Motor neuron (in vitro differentiated cells): ENCODE data around the gene IFITM1. TPM values are rescaled to one million over a fixed set of nuclear protein-coding genes. Genes with fewer than 3 reads are reported as not detected.
"Not testable (repeated sequence)": the region's sequence is repeated elsewhere in the genome, so short reads cannot be mapped to it uniquely, and the experiment has no call there.

Source experiments
- ATAC-seq, 8 experiments: fragments of 200-7000 bp; cut with Tn5 transposase; replicated peaks in 6 of 8; 2 replicates each; pipeline ENCODE4 v1.8.0; 2021; ENCODE audit warnings: mild to moderate bottlenecking in 8 of 8, moderate library complexity in 8 of 8
- H3K27ac ChIP-seq, 2 donors: fragments of 250-450 bp; sonication (Bioruptor Pico); 2 replicates each; pipeline ENCODE4 v1.9.0; 2021; ENCODE audit warnings: antibody characterized with exemption in 2 of 2, mild to moderate bottlenecking in 2 of 2, moderate library complexity in 1 of 2
- H3K4me1 ChIP-seq, 2 donors: fragments of 250-450 bp; sonication (Bioruptor Pico); replicated peaks in 1 of 2; 2 replicates each; pipeline ENCODE4 v1.6.1; 2021; ENCODE audit warnings: antibody characterized with exemption in 2 of 2, mild to moderate bottlenecking in 2 of 2, moderate library complexity in 1 of 2
- H3K4me3 ChIP-seq, 5 donors: fragments of 250-450 bp; sonication (Bioruptor Pico); 2 replicates each; pipeline ENCODE4 v1.9.0; 2021; ENCODE audit warnings: antibody characterized with exemption in 5 of 5, mild to moderate bottlenecking in 5 of 5, moderate library complexity in 4 of 5
- WGBS, 10 experiments: fragments of 450-650 bp; shearing (Covaris generic); methylation state at CpG; one replicate each; pipeline ENCODE4 v1.0.0; 2022; 5-methylcytosine and 5-hydroxymethylcytosine counted together
- in situ Hi-C, 9 experiments: fragments of 400-800 bp; cut with MboI; loops; one replicate each; pipeline ENCODE4 v1.15.0; 2021; ENCODE audit warnings: low sequenced_read_pairs in 9 of 9, low pct_unique_long_range_greater_than_20kb in 2 of 9; ENCODE audit not compliant: unreplicated experiment in 9 of 9
- total RNA-seq, 8 experiments: library from RNA; unstranded; fragments of 300-600 nt; gene quantifications; 2 replicates each; pipeline versions ENCODE4 v1.2.3 to v1.2.4, GENCODE V29; 2022

The IFITM1 gene
- total RNA-seq, 8 experiments from 2014 or later, result 0.16 to 1,915 (median 317) TPM; not detected in 3

GRCh38 chr11:325796-326591 is 12.2 kb downstream of the IFITM1 start:
- peaks cover 10 to 18% of the 10 kb centered on the region in 2 donors for H3K4me1 ChIP-seq
- 83 to 100% (median 92%) methylated on average over 1 to 17 of the region's 30 CpGs; no CpG with 5 or more reads in 3 of the 10 experiments for WGBS, 10 experiments
- no peak overlapping the region for H3K4me3 ChIP-seq
- in situ Hi-C loops, result no loop called here
- ATAC-seq, result peak in 1 of 8 experiments; percentile 15
- no peak overlapping the region for H3K27ac ChIP-seq

- WGBS, 10 experiments, result 20 to 75% (median 33%) methylated on average over 1 to 2 of the region's 6 CpGs; no CpG with 5 or more reads in 7 of the 10 experiments
- H3K4me1 ChIP-seq, result peaks cover 10 to 18% of the 10 kb centered on the region in 2 donors
- no peak overlapping the region for H3K4me3 ChIP-seq
- ATAC-seq, result no peak
- no peak overlapping the region for H3K27ac ChIP-seq
- in situ Hi-C loops, result no loop called here
These were observed 12.7 kb downstream of the IFITM1 start for GRCh38 chr11:326592-326841.

GRCh38 chr11:326842-327580 is 13.2 kb downstream of the IFITM1 start:
- Histone ChIP-seq H3K4me3 (no peak overlapping the region), H3K27ac (no peak overlapping the region), H3K4me1 (peaks cover 10 to 18% of the 10 kb centered on the region in 2 donors)
- in situ Hi-C loops, result no loop called here
- 60 to 100% (median 90%) methylated on average over 1 to 4 of the region's 19 CpGs; no CpG with 5 or more reads in 4 of the 10 experiments for WGBS, 10 experiments
- ATAC-seq, result peak in 1 of 8 experiments; percentile 18

GRCh38 chr11:327581-327923 is 13.7 kb downstream of the IFITM1 start:
- ATAC-seq, result no peak
- 87 to 100% (median 92%) methylated on average over 2 to 3 of the region's 3 CpGs; no CpG with 5 or more reads in 4 of the 10 experiments for WGBS, 10 experiments
- in situ Hi-C loops, result no loop called here
- no peak overlapping the region for H3K27ac ChIP-seq
- peaks cover 10 to 18% of the 10 kb centered on the region in 2 donors for H3K4me1 ChIP-seq
- no peak overlapping the region for H3K4me3 ChIP-seq

- ATAC-seq, result no peak
- no peak overlapping the region for H3K4me3 ChIP-seq
- peaks cover 10 to 18% of the 10 kb centered on the region in 2 donors for H3K4me1 ChIP-seq
- in situ Hi-C loops, result no loop called here
- 94 to 100% (median 100%) methylated on average over 1 to 8 of the region's 13 CpGs; no CpG with 5 or more reads in 4 of the 10 experiments for WGBS, 10 experiments
- no peak overlapping the region for H3K27ac ChIP-seq
These were observed 14.2 kb downstream of the IFITM1 start for GRCh38 chr11:328012-328411.

GRCh38 chr11:328516-329100 is 14.8 kb downstream of the IFITM1 start:
- peaks cover 11 to 18% of the 10 kb centered on the region in 2 donors for H3K4me1 ChIP-seq
- H3K27ac ChIP-seq, H3K4me3 ChIP-seq, ATAC-seq, in situ Hi-C loops: not testable (repeated sequence)
- 71 to 100% (median 90%) methylated on average over 3 to 11 of the region's 15 CpGs for WGBS, 10 experiments

- in situ Hi-C loops, result no loop called here
These were observed 16.0 kb downstream of the IFITM1 start for GRCh38 chr11:329886-330253.

GRCh38 chr11:330307-330693 is 16.5 kb downstream of the IFITM1 start:
- WGBS, 10 experiments, result 77 to 100% (median 80%) methylated on average over 1 to 8 of the region's 14 CpGs; no CpG with 5 or more reads in 5 of the 10 experiments
- Histone ChIP-seq H3K4me3 (no peak overlapping the region), H3K27ac (no peak overlapping the region), H3K4me1 (peaks cover 10 to 24% of the 10 kb centered on the region in 2 donors)
- ATAC-seq, result peak in 2 of 8 experiments; percentile 13 to 52
- in situ Hi-C loops, result no loop called here

More at GRCh38 chr11:329886-330253, 16.0 kb downstream of the IFITM1 start:
- Histone ChIP-seq H3K27ac (no peak overlapping the region), H3K4me3 (no peak overlapping the region), H3K4me1 (peaks cover 12 to 24% of the 10 kb centered on the region in 2 donors)
- ATAC-seq, result no peak
- WGBS, 10 experiments, result 88 to 100% (median 95%) methylated on average over 1 to 2 of the region's 2 CpGs; no CpG with 5 or more reads in 6 of the 10 experiments

GRCh38 chr11:330694-331357 is 17.0 kb downstream of the IFITM1 start:
- Histone ChIP-seq H3K4me1 (peaks cover 15 to 29% of the 10 kb centered on the region in 2 donors), H3K27ac (no peak overlapping the region), H3K4me3 (no peak overlapping the region)
- WGBS, 10 experiments, result 77 to 95% (median 91%) methylated on average over 2 to 23 of the region's 34 CpGs; no CpG with 5 or more reads in 2 of the 10 experiments
- in situ Hi-C loops, result no loop called here
- no peak for ATAC-seq

- H3K4me3 ChIP-seq, result no peak overlapping the region
- 0 to 96% (median 87%) methylated on average over 2 to 8 of the region's 19 CpGs; no CpG with 5 or more reads in 1 of the 10 experiments for WGBS, 10 experiments
- peaks cover 22 to 36% of the 10 kb centered on the region in 2 donors for H3K4me1 ChIP-seq
- H3K27ac ChIP-seq, result no peak overlapping the region
- ATAC-seq, result no peak
- in situ Hi-C loops, result no loop called here
These were observed 17.7 kb downstream of the IFITM1 start for GRCh38 chr11:331358-332060.

- in situ Hi-C loops, result no loop called here
- WGBS, 10 experiments, result 80 to 100% (median 96%) methylated on average over 4 to 12 of the region's 23 CpGs; no CpG with 5 or more reads in 2 of the 10 experiments
- ATAC-seq, result no peak
- Histone ChIP-seq H3K27ac (no peak overlapping the region), H3K4me1 (peaks cover 22 to 28% of the 10 kb centered on the region in 2 donors), H3K4me3 (no peak overlapping the region)
These were observed 19.0 kb downstream of the IFITM1 start for GRCh38 chr11:332651-333480.
